Measurements from ENCODE around the gene EARS2. TPM values are rescaled to one million over a fixed set of nuclear protein-coding genes. Genes with fewer than 3 reads are reported as not detected.
A peak's percentile ranks its signal among the peaks of the same experiment; 100 is the strongest.
"Not testable (repeated sequence)": the region's sequence is repeated elsewhere in the genome, so short reads cannot be mapped to it uniquely, and the experiment has no call there.

The EARS2 gene
- total and polyA plus RNA-seq, 10 donors, result 9.8 to 21.8 (median 17.2) TPM

DNA sequence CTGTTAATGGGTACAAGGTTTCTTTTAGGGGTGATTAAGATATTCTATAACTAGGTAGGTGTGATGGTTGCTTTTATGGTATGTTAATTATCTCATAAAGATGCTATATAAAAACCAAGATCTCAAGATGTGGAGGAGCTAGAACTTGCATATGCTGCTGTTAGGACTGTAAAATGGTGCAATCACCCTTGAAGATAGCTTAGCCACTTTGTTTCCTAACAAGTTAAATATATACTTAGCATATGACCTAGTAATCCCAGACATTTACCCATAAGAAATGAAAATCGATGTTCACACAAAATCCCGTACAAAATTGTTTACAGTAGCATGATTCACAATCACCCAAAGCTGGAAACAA lies 71.9 kb downstream of the EARS2 start:
- Histone ChIP-seq H3K27ac (no peak overlapping the region), H3K9me3 (no peaks in the 10 kb centered on the region), H3K4me1 (no peaks in the 10 kb centered on the region), H3K36me3 (peaks cover 14 to 100% (median 99%) of the 10 kb centered on the region in 6 donors), H3K4me3 (no peak overlapping the region), H3K27me3 (replicated peaks in 1 of 7) (no peaks in the 10 kb centered on the region)
- WGBS, 5 donors, result 91 to 100% (median 96%) methylated on average over 2 of the region's 2 CpGs
- intact Hi-C loops (cut with DNase I; ENCODE audit: low total_unique reads), result no loop called here
- TF ChIP-seq POLR2A (IDR thresholded peaks at IDR 0.05) (no peak), POLR2AphosphoS5 (IDR thresholded peaks at IDR 0.05) (no peak), CTCF (IDR thresholded peaks at IDR 0.05 in 8 of 11, conservative IDR thresholded peaks at IDR 0.05 in 3 of 11) (no peak)
- DNase-seq, result no peak

DNA sequence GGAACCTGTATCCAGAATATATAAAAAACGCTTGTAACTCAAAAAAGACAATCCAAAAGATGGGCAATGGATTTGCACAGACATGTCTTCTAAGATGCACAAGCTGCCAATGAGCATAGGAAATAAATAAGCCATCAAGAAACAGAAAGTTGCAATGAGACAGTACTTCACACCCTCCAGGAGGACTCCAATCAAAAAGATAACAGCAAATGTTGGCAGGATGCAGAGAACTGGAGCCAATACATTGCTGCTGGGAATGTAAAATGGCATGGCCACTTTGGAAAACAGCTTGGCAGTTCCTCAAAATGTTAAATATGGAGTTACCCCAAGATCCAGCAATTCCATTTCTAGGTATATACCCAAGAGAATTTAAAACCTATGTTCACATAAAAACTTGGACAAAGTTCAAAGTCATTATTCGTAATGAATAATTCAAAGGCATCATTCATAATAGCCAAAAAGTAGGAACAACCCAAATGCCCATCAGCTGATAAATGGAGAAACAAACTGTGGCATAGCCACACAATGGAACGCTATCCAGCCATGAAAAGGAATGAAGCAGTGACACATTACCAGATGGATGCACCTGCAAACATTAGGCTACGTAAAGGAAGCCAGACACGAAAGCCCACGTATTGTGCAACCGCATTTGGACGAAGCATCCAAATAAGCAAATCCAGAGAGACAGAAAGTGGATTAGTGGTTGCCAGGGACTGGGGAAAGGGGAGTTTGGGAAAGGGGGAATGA lies 72.5 kb downstream of the EARS2 start:
- Histone ChIP-seq H3K4me1 (no peaks in the 10 kb centered on the region), H3K27me3 (replicated peaks in 1 of 7) (no peaks in the 10 kb centered on the region), H3K27ac (no peak overlapping the region), H3K36me3 (peaks cover 14 to 100% (median 99%) of the 10 kb centered on the region in 6 donors), H3K9me3 (no peaks in the 10 kb centered on the region), H3K4me3 (no peak overlapping the region)
- no peak for DNase-seq
- intact Hi-C loops (cut with DNase I; ENCODE audit: low total_unique reads), result no loop called here
- TF ChIP-seq POLR2A (IDR thresholded peaks at IDR 0.05) (no peak), CTCF (IDR thresholded peaks at IDR 0.05 in 8 of 11, conservative IDR thresholded peaks at IDR 0.05 in 3 of 11) (no peak), POLR2AphosphoS5 (IDR thresholded peaks at IDR 0.05) (no peak)
- WGBS, 5 donors, result 85 to 97% (median 88%) methylated on average over 8 of the region's 8 CpGs

DNA sequence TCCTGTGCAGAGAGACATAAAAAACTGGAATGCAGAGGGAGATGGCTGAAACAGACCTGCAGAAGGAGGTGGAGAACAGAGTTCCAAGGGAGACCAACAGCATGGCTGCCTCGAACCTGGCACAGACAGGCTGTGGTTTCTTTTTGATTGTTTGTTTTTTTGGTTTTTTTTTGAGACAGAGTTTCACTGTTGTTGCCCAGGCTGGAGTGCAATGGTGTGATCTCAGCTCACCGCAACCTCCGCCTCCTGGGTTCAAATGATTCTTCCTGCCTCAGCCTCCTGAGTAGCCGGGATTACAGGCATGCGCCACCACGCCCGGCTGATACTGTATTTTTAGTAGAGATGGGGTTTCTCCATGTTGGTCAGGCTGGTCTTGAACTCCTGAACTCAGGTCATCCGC lies 73.7 kb downstream of the EARS2 start:
- peak; percentile 51 for DNase-seq
- H3K36me3 ChIP-seq, result peaks cover 20 to 100% (median 99%) of the 10 kb centered on the region in 6 donors
- H3K4me1 ChIP-seq; intact Hi-C loops (cut with DNase I; ENCODE audit: low total_unique reads); H3K4me3 ChIP-seq; H3K9me3 ChIP-seq; H3K27me3 ChIP-seq (replicated peaks in 1 of 7): not testable (repeated sequence)
- peak overlapping the region in 5 of 8 donors; percentile 20 to 75 (median 41) for H3K27ac ChIP-seq
- 90 to 95% (median 94%) methylated on average over 8 of the region's 8 CpGs for WGBS, 5 donors

- intact Hi-C loops (cut with DNase I; ENCODE audit: low total_unique reads), result no loop called here
- peaks cover 22 to 100% (median 99%) of the 10 kb centered on the region in 6 donors for H3K36me3 ChIP-seq
- DNase-seq, result peak; percentile 80
Measured at GRCh38 chr16:23482778-23483177, 74.4 kb downstream of the EARS2 start.

More at GRCh38 chr16:23482778-23483177, 74.4 kb downstream of the EARS2 start:
- H3K9me3 ChIP-seq, result no peaks in the 10 kb centered on the region
- H3K4me1 ChIP-seq, result no peaks in the 10 kb centered on the region
- peak overlapping the region in 5 of 8 donors; percentile 20 to 75 (median 41) for H3K27ac ChIP-seq
- H3K4me3 ChIP-seq, result no peak overlapping the region
- no peaks in the 10 kb centered on the region for H3K27me3 ChIP-seq (replicated peaks in 1 of 7)
- WGBS, 5 donors, result 85 to 97% (median 90%) methylated on average over 13 to 14 of the region's 14 CpGs
- TF ChIP-seq CTCF (IDR thresholded peaks at IDR 0.05 in 8 of 11, conservative IDR thresholded peaks at IDR 0.05 in 3 of 11), result no peak
- peak in 2 of 3 donors; percentile 39 to 44 for TF ChIP-seq POLR2AphosphoS5 (IDR thresholded peaks at IDR 0.05)
- no peak for TF ChIP-seq POLR2A (IDR thresholded peaks at IDR 0.05)
